Astrocyte (in vitro differentiated cells and primary cell): Measurements from ENCODE around the gene SUSD3. TPM values are rescaled to one million over a fixed set of nuclear protein-coding genes. Genes with fewer than 3 reads are reported as not detected.
A peak's percentile ranks its signal among the peaks of the same experiment; 100 is the strongest.

Experiments
- DNase-seq: peaks from one replicate; pipeline ENCODE4 v3.0.0-alpha.2; 2010; ENCODE audit warnings: low read depth
- FAIRE-seq: peaks from 2 replicates; lab custom pipeline; 2011; peaks lifted over from hg19 to GRCh38; lab: Jason Lieb, UNC
- H2AFZ ChIP-seq: 2 replicates; pipeline ENCODE4 v1.6.0; 2012; ENCODE audit warnings: low read depth, low read length, inconsistent platforms
- H3K27ac ChIP-seq: 2 replicates; pipeline ENCODE4 v1.5.1; 2011; ENCODE audit warnings: low read depth, low read length, inconsistent platforms
- H3K27me3 ChIP-seq: 2 replicates; pipeline ENCODE4 v1.6.0; 2011; ENCODE audit warnings: low read length, inconsistent platforms; ENCODE audit not compliant: insufficient read depth
- H3K36me3 ChIP-seq: 2 replicates; pipeline ENCODE4 v1.5.1; 2011; ENCODE audit warnings: low read length, inconsistent platforms; ENCODE audit not compliant: insufficient read depth
- H3K4me1 ChIP-seq: 2 replicates; pipeline ENCODE4 v1.5.1; 2011; ENCODE audit warnings: low read length, inconsistent platforms; ENCODE audit not compliant: insufficient read depth
- H3K4me2 ChIP-seq: 2 replicates; pipeline ENCODE4 v1.6.0; 2012; ENCODE audit warnings: low read length, inconsistent platforms
- H3K4me3 ChIP-seq: 2 replicates; pipeline ENCODE4 v1.5.1; 2011; ENCODE audit warnings: low read depth, mild to moderate bottlenecking, low read length, inconsistent platforms; ENCODE audit not compliant: insufficient read depth
- H3K79me2 ChIP-seq: 2 replicates; pipeline ENCODE4 v1.6.0; 2012; ENCODE audit warnings: mild to moderate bottlenecking, low read length, inconsistent platforms; ENCODE audit not compliant: insufficient read depth
- H3K9ac ChIP-seq: 2 replicates; pipeline ENCODE4 v1.6.0; 2012; ENCODE audit warnings: mild to moderate bottlenecking, low read length, inconsistent platforms
- H3K9me3 ChIP-seq: 2 replicates; pipeline ENCODE4 v1.5.1; 2012; ENCODE audit warnings: low read depth, mild to moderate bottlenecking, low read length, inconsistent platforms; ENCODE audit not compliant: insufficient read depth
- H4K20me1 ChIP-seq: 2 replicates; pipeline ENCODE4 v1.6.0; 2012; ENCODE audit warnings: low read length, inconsistent platforms; ENCODE audit not compliant: insufficient read depth
- H3K27ac Mint-ChIP-seq: one replicate; pipeline ENCODE4 v1.8.0; 2021; ENCODE audit warnings: mild to moderate bottlenecking, mixed read lengths; ENCODE audit not compliant: unreplicated experiment
- H3K27me3 Mint-ChIP-seq: one replicate; pipeline ENCODE4 v1.8.0; 2021; ENCODE audit warnings: low read depth, mixed read lengths; ENCODE audit not compliant: unreplicated experiment
- H3K36me3 Mint-ChIP-seq: one replicate; pipeline ENCODE4 v1.8.0; 2021; ENCODE audit warnings: low read depth, mixed read lengths; ENCODE audit not compliant: unreplicated experiment
- H3K4me1 Mint-ChIP-seq: one replicate; pipeline ENCODE4 v1.8.0; 2021; ENCODE audit warnings: low read depth, mixed read lengths; ENCODE audit not compliant: unreplicated experiment
- H3K4me3 Mint-ChIP-seq: one replicate; pipeline ENCODE4 v1.8.0; 2021; ENCODE audit warnings: mild to moderate bottlenecking, moderate library complexity, mixed read lengths; ENCODE audit not compliant: unreplicated experiment
- H3K9me3 Mint-ChIP-seq: one replicate; pipeline ENCODE4 v1.8.0; 2021; ENCODE audit warnings: mild to moderate bottlenecking, mixed read lengths; ENCODE audit not compliant: unreplicated experiment
- CTCF ChIP-seq: IDR thresholded peaks from 2 replicates; pipeline ENCODE4 v1.5.1; 2011; ENCODE audit warnings: low read depth, mild to moderate bottlenecking, inconsistent platforms, low read length, moderate library complexity; ENCODE audit not compliant: insufficient read depth
- EZH2 ChIP-seq: IDR thresholded peaks from 2 replicates; pipeline ENCODE4 v1.6.1; 2012; ENCODE audit warnings: mild to moderate bottlenecking, low read length, inconsistent platforms; ENCODE audit not compliant: insufficient read depth
- total RNA-seq: library from RNA; stranded (reverse); gene quantifications from 2 replicates; pipeline ENCODE4 v1.2.1, GENCODE V29; 2021

Gene SUSD3
- total RNA-seq, 1 donor from 2014 or later, result not detected

GRCh38 chr9:93091056-93091452 lies 32.6 kb downstream of the SUSD3 start:
- peaks cover 7% of the 10 kb centered on the region for H3K36me3 Mint-ChIP-seq
- peak overlapping the region; percentile 4 for H3K4me3 Mint-ChIP-seq
- H3K27me3 Mint-ChIP-seq, result no peaks in the 10 kb centered on the region
- H3K4me1 ChIP-seq, result peaks cover 6% of the 10 kb centered on the region
- DNase-seq (no peak), FAIRE-seq (no peak)
- H3K27me3 ChIP-seq, result no peaks in the 10 kb centered on the region
- no peaks in the 10 kb centered on the region for H3K36me3 ChIP-seq
- peaks cover 29% of the 10 kb centered on the region for H3K9me3 Mint-ChIP-seq
- no peak overlapping the region for H3K9ac ChIP-seq
- no peaks in the 10 kb centered on the region for H3K79me2 ChIP-seq
- H2AFZ ChIP-seq, result no peak overlapping the region
- no peaks in the 10 kb centered on the region for H4K20me1 ChIP-seq
- H3K9me3 ChIP-seq, result peaks cover 14% of the 10 kb centered on the region
- TF ChIP-seq CTCF, result no peak
- TF ChIP-seq EZH2, result no peak
- H3K4me2 ChIP-seq, result no peak overlapping the region
- no peak overlapping the region for H3K4me3 ChIP-seq
- H3K4me1 Mint-ChIP-seq, result peaks cover 11% of the 10 kb centered on the region
- peak overlapping the region; percentile 22 for H3K27ac Mint-ChIP-seq
- no peak overlapping the region for H3K27ac ChIP-seq

GRCh38 chr9:93091453-93092081 lies 33.1 kb downstream of the SUSD3 start:
- peak overlapping the region; percentile 42 for H3K27ac ChIP-seq
- peak; percentile 87 for DNase-seq
- Mint-ChIP-seq H3K4me3 (peak overlapping the region; percentile 4), H3K27me3 (no peaks in the 10 kb centered on the region), H3K27ac (peak overlapping the region; percentile 53), H3K4me1 (peaks cover 11% of the 10 kb centered on the region), H3K9me3 (peaks cover 28% of the 10 kb centered on the region), H3K36me3 (peaks cover 7% of the 10 kb centered on the region)
- FAIRE-seq, result no peak
- TF ChIP-seq EZH2, result no peak
- no peak for TF ChIP-seq CTCF
- H3K9ac ChIP-seq, result no peak overlapping the region
- no peak overlapping the region for H3K4me3 ChIP-seq
- H3K9me3 ChIP-seq, result peaks cover 14% of the 10 kb centered on the region
- H3K79me2 ChIP-seq, result peaks cover 3% of the 10 kb centered on the region
- peaks cover 6% of the 10 kb centered on the region for H3K4me1 ChIP-seq
- H4K20me1 ChIP-seq, result no peaks in the 10 kb centered on the region
- H3K4me2 ChIP-seq, result no peak overlapping the region
- H2AFZ ChIP-seq, result no peak overlapping the region
- no peaks in the 10 kb centered on the region for H3K27me3 ChIP-seq
- no peaks in the 10 kb centered on the region for H3K36me3 ChIP-seq
